ENCODE measurements around the gene FAM120C. TPM values are rescaled to one million over a fixed set of nuclear protein-coding genes. Genes with fewer than 3 reads are reported as not detected.

Gene FAM120C
- total and polyA plus RNA-seq, 9 donors = 3.3 to 19.3 (median 14.8) TPM

- no peak for DNase-seq
- intact Hi-C loops (cut with DNase I) = loop anchor here in 1 of 4 donors (5.0 kb wide), 1 partner anchor 249 kb away; no protein-coding TSS in a partner anchor
- no peaks in the 10 kb centered on the region for H3K9me3 ChIP-seq
- H3K27me3 ChIP-seq = no peaks in the 10 kb centered on the region
- WGBS, 3 donors = 61 to 68% (median 64%) methylated on average over 1 of the region's 1 CpG
- no peaks in the 10 kb centered on the region for H3K4me1 ChIP-seq (ENCODE audit: insufficient read depth)
- no peak overlapping the region for H3K4me3 ChIP-seq
- H3K27ac ChIP-seq = no peak overlapping the region
- no peaks in the 10 kb centered on the region for H3K36me3 ChIP-seq
- TF ChIP-seq POLR2A (IDR thresholded peaks at IDR 0.05) (no peak), EP300 (IDR thresholded peaks at IDR 0.05) (no peak)
- TF ChIP-seq, protein P1, sequence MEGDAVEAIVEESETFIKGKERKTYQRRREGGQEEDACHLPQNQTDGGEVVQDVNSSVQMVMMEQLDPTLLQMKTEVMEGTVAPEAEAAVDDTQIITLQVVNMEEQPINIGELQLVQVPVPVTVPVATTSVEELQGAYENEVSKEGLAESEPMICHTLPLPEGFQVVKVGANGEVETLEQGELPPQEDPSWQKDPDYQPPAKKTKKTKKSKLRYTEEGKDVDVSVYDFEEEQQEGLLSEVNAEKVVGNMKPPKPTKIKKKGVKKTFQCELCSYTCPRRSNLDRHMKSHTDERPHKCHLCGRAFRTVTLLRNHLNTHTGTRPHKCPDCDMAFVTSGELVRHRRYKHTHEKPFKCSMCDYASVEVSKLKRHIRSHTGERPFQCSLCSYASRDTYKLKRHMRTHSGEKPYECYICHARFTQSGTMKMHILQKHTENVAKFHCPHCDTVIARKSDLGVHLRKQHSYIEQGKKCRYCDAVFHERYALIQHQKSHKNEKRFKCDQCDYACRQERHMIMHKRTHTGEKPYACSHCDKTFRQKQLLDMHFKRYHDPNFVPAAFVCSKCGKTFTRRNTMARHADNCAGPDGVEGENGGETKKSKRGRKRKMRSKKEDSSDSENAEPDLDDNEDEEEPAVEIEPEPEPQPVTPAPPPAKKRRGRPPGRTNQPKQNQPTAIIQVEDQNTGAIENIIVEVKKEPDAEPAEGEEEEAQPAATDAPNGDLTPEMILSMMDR (IDR thresholded peaks at IDR 0.05) = no peak
Measured at GRCh38 chrX:54093159-54093558, 89.9 kb downstream of the FAM120C start.

DNA sequence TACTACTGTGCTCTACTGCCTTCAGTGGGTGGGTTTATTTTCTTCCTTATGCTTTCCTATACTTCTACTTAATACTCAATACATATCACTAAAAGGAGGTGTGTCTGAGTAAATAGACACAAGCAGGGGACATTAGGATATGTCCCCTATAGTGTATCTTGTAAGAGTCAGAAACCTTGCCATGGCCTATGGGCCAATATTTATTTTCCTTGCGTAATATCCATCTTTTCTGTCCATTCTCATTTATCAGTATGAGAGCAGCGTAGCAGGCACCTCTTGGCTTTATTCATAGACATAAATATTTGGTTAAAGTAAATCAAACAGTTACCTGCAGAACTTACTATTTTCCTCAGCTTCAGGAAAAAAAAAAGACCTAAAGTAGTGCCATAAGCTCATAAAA lies 92.2 kb downstream of the FAM120C start:
- TF ChIP-seq EP300 (IDR thresholded peaks at IDR 0.05) = no peak
- no peak for TF ChIP-seq POLR2A (IDR thresholded peaks at IDR 0.05)

DNA sequence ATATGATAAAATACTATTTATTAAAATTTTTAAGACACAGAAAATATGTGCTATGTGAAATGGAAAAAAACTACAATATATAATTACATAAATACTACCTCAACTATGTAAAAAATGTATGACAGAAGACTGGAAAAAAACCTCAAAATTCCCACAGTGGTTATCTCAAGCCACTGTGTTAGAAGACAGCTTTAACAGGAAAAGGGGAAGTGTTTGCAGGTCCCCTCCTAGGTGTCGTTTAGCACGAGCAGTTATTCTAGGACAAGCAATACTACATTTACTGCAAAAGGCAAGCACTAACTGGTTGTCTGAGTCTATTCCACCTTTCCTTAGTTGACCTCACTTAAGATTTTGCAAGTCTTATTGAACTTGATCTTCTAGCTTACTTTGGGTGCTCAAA lies 93.9 kb downstream of the FAM120C start:
- TF ChIP-seq POLR2A (IDR thresholded peaks at IDR 0.05) = no peak
- TF ChIP-seq, protein P1 (IDR thresholded peaks at IDR 0.05) = no peak
- no peak for TF ChIP-seq EP300 (IDR thresholded peaks at IDR 0.05)
- WGBS, 3 donors = 69 to 75% (median 74%) methylated on average over 2 of the region's 2 CpGs
- no peak overlapping the region for H3K4me3 ChIP-seq
- H3K4me1 ChIP-seq (ENCODE audit: insufficient read depth) = no peaks in the 10 kb centered on the region
- no peak overlapping the region for H3K27ac ChIP-seq
- no peaks in the 10 kb centered on the region for H3K9me3 ChIP-seq
- no peak for DNase-seq
- H3K27me3 ChIP-seq = no peaks in the 10 kb centered on the region
- intact Hi-C loops (cut with DNase I) = no loop called here
- no peaks in the 10 kb centered on the region for H3K36me3 ChIP-seq

More for the DNA sequence above, 92.2 kb downstream of the FAM120C start:
- WGBS, 3 donors = 73 to 78% (median 78%) methylated on average over 2 of the region's 2 CpGs
- Histone ChIP-seq H3K4me3 (no peak overlapping the region), H3K9me3 (no peaks in the 10 kb centered on the region), H3K27me3 (no peaks in the 10 kb centered on the region), H3K4me1 (ENCODE audit: insufficient read depth) (no peaks in the 10 kb centered on the region), H3K36me3 (no peaks in the 10 kb centered on the region), H3K27ac (no peak overlapping the region)
- DNase-seq = no peak
- intact Hi-C loops (cut with DNase I) = loop anchor here in 1 of 4 donors (5.0 kb wide), 1 partner anchor 251 kb away; no protein-coding TSS in a partner anchor

DNA sequence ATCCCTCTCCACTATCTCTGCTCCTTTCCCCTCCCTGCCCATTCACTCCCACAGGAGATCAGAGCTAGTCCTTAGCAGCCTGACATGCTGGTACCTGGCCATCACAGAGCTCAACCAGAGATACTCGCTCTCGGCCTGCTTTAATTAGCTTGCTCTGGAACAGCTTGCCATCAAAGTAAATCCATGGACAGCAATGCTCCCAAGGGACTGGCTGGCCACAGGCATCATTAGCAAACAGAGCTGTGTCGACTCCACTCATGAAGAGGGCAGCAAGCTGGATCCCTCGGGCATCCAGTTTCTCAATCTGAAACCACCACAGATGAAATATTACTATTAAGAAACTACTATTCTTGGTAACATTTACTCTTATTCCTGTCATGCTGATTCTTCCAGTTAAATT lies 95.4 kb downstream of the FAM120C start:
- H3K4me1 ChIP-seq (ENCODE audit: insufficient read depth) = no peaks in the 10 kb centered on the region
- H3K9me3 ChIP-seq = no peaks in the 10 kb centered on the region
- no peaks in the 10 kb centered on the region for H3K36me3 ChIP-seq
- no peaks in the 10 kb centered on the region for H3K27me3 ChIP-seq
- intact Hi-C loops (cut with DNase I) = no loop called here
- WGBS, 3 donors = 71 to 76% (median 74%) methylated on average over 4 of the region's 4 CpGs
- no peak overlapping the region for H3K4me3 ChIP-seq
- TF ChIP-seq, protein P1 (IDR thresholded peaks at IDR 0.05) = no peak
- no peak for TF ChIP-seq EP300 (IDR thresholded peaks at IDR 0.05)
- no peak for TF ChIP-seq POLR2A (IDR thresholded peaks at IDR 0.05)
- H3K27ac ChIP-seq = no peak overlapping the region
- DNase-seq = no peak

DNA sequence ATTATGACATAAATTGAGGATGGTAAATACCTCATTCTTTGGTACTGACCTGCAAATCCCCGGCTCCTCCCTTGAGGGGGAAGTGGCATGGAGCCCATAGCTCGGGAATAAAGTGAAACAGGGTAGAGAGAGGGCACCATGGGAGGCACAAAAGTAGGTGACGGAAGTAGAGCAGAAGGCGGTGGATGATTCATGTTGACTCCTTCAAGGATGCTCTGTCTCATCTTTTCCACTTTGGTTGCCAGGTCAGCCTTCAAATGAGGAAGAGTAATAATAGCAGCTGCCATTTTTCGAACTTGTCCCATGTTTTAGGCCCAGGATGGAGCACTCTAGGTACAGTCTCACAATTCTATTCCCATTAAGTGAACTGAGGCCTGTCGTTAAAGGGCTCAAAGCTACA lies 97.4 kb downstream of the FAM120C start:
- no peaks in the 10 kb centered on the region for H3K9me3 ChIP-seq
- WGBS, 3 donors = 71 to 83% (median 75%) methylated on average over 6 of the region's 6 CpGs
- H3K4me3 ChIP-seq = no peak overlapping the region
- H3K36me3 ChIP-seq = no peaks in the 10 kb centered on the region
- intact Hi-C loops (cut with DNase I) = no loop called here
- no peaks in the 10 kb centered on the region for H3K4me1 ChIP-seq (ENCODE audit: insufficient read depth)
- DNase-seq = no peak
- no peak overlapping the region for H3K27ac ChIP-seq
- no peaks in the 10 kb centered on the region for H3K27me3 ChIP-seq
- TF ChIP-seq EP300 (IDR thresholded peaks at IDR 0.05) (no peak), POLR2A (IDR thresholded peaks at IDR 0.05) (no peak)
- TF ChIP-seq, protein P1 (IDR thresholded peaks at IDR 0.05) = no peak
